Suprapubic skin (tissue), 4 donors: ENCODE data around the gene G2E3. TPM values are rescaled to one million over a fixed set of nuclear protein-coding genes. Genes with fewer than 3 reads are reported as not detected.

Experiments
- DNase-seq, 2 donors: peaks; one replicate each; pipeline ENCODE4 v3.0.0-alpha.2; 2019; ENCODE audit warnings: low spot score in 2 of 2
- H3K27ac ChIP-seq: fragments of 200-600 bp; sonication (generic); one replicate; pipeline ENCODE4 v1.5.1; 2019
- H3K27me3 ChIP-seq: fragments of 200-600 bp; sonication (generic); one replicate; pipeline ENCODE4 v1.5.1; 2019
- H3K36me3 ChIP-seq: fragments of 200-600 bp; sonication (generic); one replicate; pipeline ENCODE4 v1.5.1; 2019
- H3K4me1 ChIP-seq: fragments of 200-600 bp; sonication (generic); one replicate; pipeline ENCODE4 v1.5.1; 2019
- H3K4me3 ChIP-seq: fragments of 200-600 bp; sonication (generic); one replicate; pipeline ENCODE4 v1.5.1; 2019; ENCODE audit warnings: mild to moderate bottlenecking
- H3K9me3 ChIP-seq: fragments of 200-600 bp; sonication (generic); one replicate; pipeline ENCODE4 v1.5.1; 2019
- EP300 ChIP-seq: sonication (generic); formaldehyde crosslinking; IDR thresholded peaks from one replicate; pipeline ENCODE4 v1.6.1; 2017; ENCODE audit warnings: antibody characterized with exemption
- POLR2A ChIP-seq, 2 donors: fragments of 450-650 bp; IDR thresholded peaks; one replicate each; pipeline ENCODE4 v1.6.1; 2017; ENCODE audit warnings: antibody characterized with exemption in 2 of 2, mild to moderate bottlenecking in 2 of 2, moderate library complexity in 2 of 2
- POLR2AphosphoS5 ChIP-seq, 3 donors: sonication (generic); formaldehyde crosslinking; IDR thresholded peaks; one replicate each; pipeline ENCODE4 v1.6.1; 2017; ENCODE audit warnings: antibody characterized with exemption in 3 of 3
- WGBS: methylation state at CpG from one replicate; pipeline ENCODE4 v1.1.5; 2018; 5-methylcytosine and 5-hydroxymethylcytosine counted together
- total RNA-seq, 4 donors: library from RNA; depleted of rRNA; stranded (reverse); fragments of >200 nt; gene quantifications; one replicate each; pipeline ENCODE4 v1.1.0, GENCODE V29; 2016
- TF ChIP-seq, protein P1 (sequence below), 2 donors: fragments of 200-600 bp in 1 of 2; fragments of 450-650 bp in 1 of 2; sonication (generic) in 1 of 2; IDR thresholded peaks; one replicate each; pipeline ENCODE4 v1.5.1; 2016 to 2019; ENCODE audit warnings: antibody characterized with exemption in 2 of 2, mild to moderate bottlenecking in 1 of 2, moderate library complexity in 1 of 2

The G2E3 gene, protein sequence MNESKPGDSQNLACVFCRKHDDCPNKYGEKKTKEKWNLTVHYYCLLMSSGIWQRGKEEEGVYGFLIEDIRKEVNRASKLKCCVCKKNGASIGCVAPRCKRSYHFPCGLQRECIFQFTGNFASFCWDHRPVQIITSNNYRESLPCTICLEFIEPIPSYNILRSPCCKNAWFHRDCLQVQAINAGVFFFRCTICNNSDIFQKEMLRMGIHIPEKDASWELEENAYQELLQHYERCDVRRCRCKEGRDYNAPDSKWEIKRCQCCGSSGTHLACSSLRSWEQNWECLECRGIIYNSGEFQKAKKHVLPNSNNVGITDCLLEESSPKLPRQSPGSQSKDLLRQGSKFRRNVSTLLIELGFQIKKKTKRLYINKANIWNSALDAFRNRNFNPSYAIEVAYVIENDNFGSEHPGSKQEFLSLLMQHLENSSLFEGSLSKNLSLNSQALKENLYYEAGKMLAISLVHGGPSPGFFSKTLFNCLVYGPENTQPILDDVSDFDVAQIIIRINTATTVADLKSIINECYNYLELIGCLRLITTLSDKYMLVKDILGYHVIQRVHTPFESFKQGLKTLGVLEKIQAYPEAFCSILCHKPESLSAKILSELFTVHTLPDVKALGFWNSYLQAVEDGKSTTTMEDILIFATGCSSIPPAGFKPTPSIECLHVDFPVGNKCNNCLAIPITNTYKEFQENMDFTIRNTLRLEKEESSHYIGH
- 10 to 100 TPM in 2 of 4 donors, 1 to 10 TPM in 2; 7.3 to 13.9 (median 9.7) TPM for total RNA-seq

DNA sequence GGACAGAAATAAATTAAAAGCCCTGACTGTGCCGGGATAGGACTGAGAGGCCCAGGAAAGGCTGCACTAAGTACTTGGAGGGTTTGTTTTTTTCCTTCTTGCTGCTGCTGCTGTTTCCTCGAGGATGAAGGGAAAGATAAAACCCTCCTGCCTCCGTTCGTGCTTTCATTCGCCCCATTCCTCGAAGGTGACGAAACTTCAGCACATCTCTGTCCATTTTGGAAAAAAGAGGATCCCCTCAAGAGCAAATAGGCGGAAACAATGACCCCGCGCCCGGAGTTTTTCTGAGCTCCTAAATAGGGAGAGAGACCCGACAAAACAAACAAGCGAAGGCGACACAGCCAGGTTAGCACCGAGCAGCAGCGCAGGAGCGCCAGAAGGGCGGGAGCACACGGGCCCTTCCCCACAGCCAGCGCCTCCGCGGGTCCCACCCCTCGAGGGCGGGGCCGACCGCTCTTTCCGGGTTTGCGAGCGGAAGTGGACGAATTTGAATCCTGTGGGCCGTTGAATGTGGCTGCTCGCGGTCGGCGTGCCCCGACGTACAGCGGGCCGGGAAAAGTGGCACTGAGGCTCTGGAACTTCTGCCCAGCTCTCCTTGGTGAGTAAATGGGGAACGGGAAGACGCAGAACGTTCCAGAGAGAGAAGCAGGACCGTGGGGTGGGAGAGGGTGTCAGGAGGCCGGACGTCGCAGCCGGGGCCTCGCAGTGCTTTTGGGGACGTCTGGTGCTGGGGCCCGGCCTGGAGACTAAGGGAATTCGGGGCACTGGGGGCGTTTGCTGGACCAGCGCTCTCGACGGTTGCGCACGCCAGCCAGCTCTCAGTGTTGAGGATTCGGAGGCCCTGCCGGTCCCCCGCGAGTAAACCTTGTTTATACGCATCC, at the start of gene G2E3:
Gene G2E3 (plus strand): TSS at position 484 of the 881 bp plus-strand sequence. CDS start 21,922 bp downstream, outside the sequence.
- no peak for TF ChIP-seq EP300
- TF ChIP-seq POLR2AphosphoS5 (IDR thresholded peaks at IDR 0.05), result peak in 1 of 3 donors; percentile 18
- peak in 1 of 2 donors; percentile 55 for TF ChIP-seq POLR2A (IDR thresholded peaks at IDR 0.05)
- TF ChIP-seq, protein P1, sequence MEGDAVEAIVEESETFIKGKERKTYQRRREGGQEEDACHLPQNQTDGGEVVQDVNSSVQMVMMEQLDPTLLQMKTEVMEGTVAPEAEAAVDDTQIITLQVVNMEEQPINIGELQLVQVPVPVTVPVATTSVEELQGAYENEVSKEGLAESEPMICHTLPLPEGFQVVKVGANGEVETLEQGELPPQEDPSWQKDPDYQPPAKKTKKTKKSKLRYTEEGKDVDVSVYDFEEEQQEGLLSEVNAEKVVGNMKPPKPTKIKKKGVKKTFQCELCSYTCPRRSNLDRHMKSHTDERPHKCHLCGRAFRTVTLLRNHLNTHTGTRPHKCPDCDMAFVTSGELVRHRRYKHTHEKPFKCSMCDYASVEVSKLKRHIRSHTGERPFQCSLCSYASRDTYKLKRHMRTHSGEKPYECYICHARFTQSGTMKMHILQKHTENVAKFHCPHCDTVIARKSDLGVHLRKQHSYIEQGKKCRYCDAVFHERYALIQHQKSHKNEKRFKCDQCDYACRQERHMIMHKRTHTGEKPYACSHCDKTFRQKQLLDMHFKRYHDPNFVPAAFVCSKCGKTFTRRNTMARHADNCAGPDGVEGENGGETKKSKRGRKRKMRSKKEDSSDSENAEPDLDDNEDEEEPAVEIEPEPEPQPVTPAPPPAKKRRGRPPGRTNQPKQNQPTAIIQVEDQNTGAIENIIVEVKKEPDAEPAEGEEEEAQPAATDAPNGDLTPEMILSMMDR (IDR thresholded peaks at IDR 0.05), result no peak
- Histone ChIP-seq H3K9me3 (no peaks in the 10 kb centered on the region), H3K4me1 (peaks cover 21% of the 10 kb centered on the region), H3K36me3 (no peaks in the 10 kb centered on the region), H3K4me3 (peak within 1 kb of the TSS; percentile 71), H3K27me3 (no peaks in the 10 kb centered on the region), H3K27ac (peak within 1 kb of the TSS; percentile 74)
- peak; percentile 90 for DNase-seq
- WGBS, result 1% methylated on average over 59 of the region's 62 CpGs

DNA sequence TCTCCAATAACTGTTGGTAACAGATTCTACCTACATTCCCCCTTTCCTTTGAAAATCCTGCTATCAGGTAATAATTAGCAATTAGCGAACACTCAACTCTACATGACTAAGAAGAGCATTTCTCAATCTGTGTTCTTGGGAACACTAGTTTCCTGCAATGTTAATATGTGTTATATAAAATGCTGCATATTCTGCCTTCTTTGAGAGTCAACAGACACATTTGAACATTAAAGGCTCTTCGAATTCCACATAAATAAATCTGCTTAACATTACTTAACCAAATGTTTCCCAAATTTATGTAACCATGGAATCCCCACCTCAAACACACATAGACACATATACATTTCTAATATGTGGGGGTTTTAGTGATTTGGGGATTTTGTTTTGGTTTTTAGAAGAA, 41.2 kb upstream of the G2E3 start:
- Histone ChIP-seq H3K27ac (no peak overlapping the region), H3K4me1 (no peaks in the 10 kb centered on the region), H3K4me3 (no peak overlapping the region), H3K27me3 (no peaks in the 10 kb centered on the region), H3K36me3 (no peaks in the 10 kb centered on the region), H3K9me3 (no peaks in the 10 kb centered on the region)
- 80% methylated on average over 2 of the region's 2 CpGs for WGBS
- DNase-seq, result no peak
- TF ChIP-seq, protein P1 (IDR thresholded peaks at IDR 0.05), result no peak
- no peak for TF ChIP-seq POLR2A (IDR thresholded peaks at IDR 0.05)
- TF ChIP-seq POLR2AphosphoS5 (IDR thresholded peaks at IDR 0.05), result no peak
- TF ChIP-seq EP300, result no peak

DNA sequence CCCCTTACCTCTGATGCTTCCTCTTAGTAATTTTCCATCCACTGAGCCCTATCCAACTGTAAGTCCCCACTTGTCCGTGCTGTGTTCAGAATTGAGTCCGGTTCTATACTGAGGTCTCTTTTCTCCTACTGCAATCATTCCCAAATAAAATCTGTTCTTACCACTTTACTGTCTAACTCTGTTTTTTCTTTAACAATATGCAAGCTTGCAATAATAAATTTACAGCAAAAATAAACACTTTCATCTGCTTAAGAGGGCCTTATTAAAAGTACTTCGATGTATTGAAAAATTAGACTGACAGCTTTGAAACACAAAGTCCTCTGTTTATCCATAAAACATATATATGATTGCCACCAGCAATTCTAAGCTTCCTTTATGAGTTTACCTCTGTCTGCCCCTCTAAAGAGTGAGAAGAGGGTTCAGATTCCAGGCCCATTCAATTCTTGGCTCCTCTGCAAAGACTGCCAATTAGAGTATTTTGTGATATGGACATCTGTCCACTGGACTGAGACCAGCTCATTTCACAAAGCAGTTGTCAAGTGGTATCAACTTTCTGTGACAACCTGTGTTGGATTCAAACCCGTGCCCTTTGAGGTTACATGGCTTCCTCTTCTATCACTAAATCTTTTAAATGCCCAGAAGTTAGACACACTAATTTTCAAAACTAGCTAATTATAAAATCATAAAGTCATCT, 39.9 kb upstream of the G2E3 start:
- Histone ChIP-seq H3K36me3 (no peaks in the 10 kb centered on the region), H3K4me1 (no peaks in the 10 kb centered on the region), H3K9me3 (no peaks in the 10 kb centered on the region), H3K4me3 (no peak overlapping the region), H3K27me3 (no peaks in the 10 kb centered on the region), H3K27ac (no peak overlapping the region)
- TF ChIP-seq POLR2A (IDR thresholded peaks at IDR 0.05), result no peak
- TF ChIP-seq POLR2AphosphoS5 (IDR thresholded peaks at IDR 0.05), result no peak
- TF ChIP-seq, protein P1 (IDR thresholded peaks at IDR 0.05), result no peak
- WGBS, result 95% methylated on average over 4 of the region's 4 CpGs
- no peak for DNase-seq

DNA sequence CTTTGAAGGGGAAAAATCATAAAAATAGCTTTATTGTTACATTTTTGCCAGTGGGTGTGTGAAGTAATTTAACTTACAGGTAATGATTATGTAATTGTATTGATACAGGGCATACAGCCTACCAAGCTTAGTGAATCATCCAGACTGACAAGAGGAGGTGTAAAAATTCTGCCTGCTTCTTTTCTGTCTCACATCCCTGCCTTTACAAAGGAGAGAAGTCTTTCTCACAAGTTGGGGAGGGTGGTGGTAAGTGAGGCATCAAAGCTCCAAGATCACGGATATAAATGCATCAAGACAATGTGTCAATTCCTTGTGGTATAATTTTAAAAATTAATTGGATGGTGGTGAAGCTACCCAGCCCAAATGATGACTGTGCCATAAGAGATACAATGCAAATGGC, 39.0 kb upstream of the G2E3 start:
- Histone ChIP-seq H3K36me3 (no peaks in the 10 kb centered on the region), H3K9me3 (no peaks in the 10 kb centered on the region), H3K27ac (no peak overlapping the region), H3K4me1 (no peaks in the 10 kb centered on the region), H3K4me3 (no peak overlapping the region), H3K27me3 (no peaks in the 10 kb centered on the region)
- no peak for DNase-seq
- TF ChIP-seq, protein P1 (IDR thresholded peaks at IDR 0.05), result no peak
- TF ChIP-seq POLR2A (IDR thresholded peaks at IDR 0.05) (no peak), POLR2AphosphoS5 (IDR thresholded peaks at IDR 0.05) (no peak), EP300 (no peak)
- WGBS, result 79% methylated on average over 1 of the region's 1 CpG
